HG03045 (cell line): ENCODE measurements around the gene MYZAP.

Experiments used
- ATAC-seq: cut with Tn5 transposase; IDR thresholded peaks from one replicate; pipeline ENCODE4 v1.9.1; 2021; ENCODE audit warnings: mild to moderate bottlenecking, moderate library complexity; ENCODE audit not compliant: unreplicated experiment

Gene MYZAP

DNA sequence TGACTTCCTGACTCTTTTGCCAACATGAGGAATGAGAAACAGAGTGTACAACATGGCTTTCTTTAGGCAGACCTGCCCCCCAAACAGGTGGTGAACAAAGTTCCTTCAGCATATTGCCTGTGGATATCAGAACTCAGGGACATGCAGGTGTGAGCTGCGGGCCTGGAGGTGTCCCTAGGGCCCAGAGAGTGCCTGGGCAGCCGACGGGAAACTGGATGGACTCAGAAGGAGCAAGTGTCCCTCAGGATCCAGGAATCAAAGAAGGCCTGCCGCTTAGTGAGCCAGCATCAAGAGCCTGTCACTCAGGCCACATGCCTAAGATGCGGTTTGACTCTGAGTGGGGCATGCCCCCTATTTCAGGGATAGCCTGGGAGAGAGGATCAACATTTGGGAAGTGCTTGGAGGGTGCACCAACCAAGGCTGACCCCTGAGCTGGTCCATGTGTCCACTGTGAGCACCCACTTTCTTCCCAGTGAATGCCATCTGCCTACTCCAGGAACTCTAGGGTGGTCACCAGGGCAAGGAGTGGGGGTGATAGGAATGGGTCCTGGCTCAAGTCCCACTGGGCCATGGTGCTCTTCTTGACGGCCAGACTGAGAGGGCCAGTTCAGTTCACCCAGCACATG is 98.8 kb downstream of the MYZAP start:
- ATAC-seq, result no peak

GRCh38 chr15:57691082-57691481 is 99.4 kb downstream of the MYZAP start:
- ATAC-seq, result no peak

GRCh38 chr15:57692709-57693108 is 101.0 kb downstream of the MYZAP start:
- no peak for ATAC-seq

- no peak for ATAC-seq
Measured at GRCh38 chr15:57694279-57694678, 102.6 kb downstream of the MYZAP start.

GRCh38 chr15:57696146-57696545 is 104.4 kb downstream of the MYZAP start:
- no peak for ATAC-seq

- no peak for ATAC-seq
Measured at GRCh38 chr15:57697588-57697987, 105.9 kb downstream of the MYZAP start.

- ATAC-seq, result no peak
Measured at GRCh38 chr15:57698243-57698642, 106.5 kb downstream of the MYZAP start.

DNA sequence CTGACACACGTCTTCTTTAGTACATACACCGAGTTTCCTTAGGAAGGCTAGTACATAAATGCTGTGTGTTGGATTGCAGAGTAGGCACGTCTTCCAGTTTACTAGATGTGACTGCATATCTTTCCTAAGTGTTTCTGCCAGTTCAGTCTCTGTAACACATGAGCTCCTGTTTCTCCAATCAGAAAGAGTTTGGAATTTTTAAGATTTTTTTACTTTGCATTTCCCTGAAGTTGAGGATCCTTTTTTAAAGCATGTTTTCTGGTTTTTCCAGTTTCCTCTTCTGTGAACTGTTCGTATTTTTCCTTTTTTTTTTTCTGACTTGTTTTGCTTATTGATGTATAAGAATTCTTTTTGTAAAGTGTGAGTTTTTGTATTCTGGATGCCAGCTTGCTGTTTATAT is 107.3 kb downstream of the MYZAP start:
- no peak for ATAC-seq

DNA sequence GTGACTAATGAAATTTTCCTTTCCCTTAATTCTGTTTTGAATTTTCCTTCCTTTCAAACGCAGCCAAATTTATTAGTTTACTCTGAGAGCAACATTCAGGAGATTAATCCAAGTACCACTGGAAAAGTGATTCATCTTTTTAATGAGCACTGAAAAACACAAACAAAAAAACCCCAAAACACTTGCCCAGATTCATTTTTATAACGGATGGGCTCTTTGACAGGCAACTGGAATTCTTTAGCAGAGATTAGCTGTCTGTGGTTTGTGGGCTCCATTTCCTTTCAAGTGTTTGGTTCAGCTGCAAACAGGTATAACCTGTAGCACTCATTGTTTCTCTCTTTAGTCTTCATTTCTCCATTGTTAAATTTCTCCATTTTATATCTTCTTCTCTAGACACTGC is 111.7 kb downstream of the MYZAP start:
- no peak for ATAC-seq

- no peak for ATAC-seq
Measured at GRCh38 chr15:57704441-57704840, 112.7 kb downstream of the MYZAP start.

GRCh38 chr15:57705746-57706404 is 114.2 kb downstream of the MYZAP start:
- ATAC-seq, result no peak

DNA sequence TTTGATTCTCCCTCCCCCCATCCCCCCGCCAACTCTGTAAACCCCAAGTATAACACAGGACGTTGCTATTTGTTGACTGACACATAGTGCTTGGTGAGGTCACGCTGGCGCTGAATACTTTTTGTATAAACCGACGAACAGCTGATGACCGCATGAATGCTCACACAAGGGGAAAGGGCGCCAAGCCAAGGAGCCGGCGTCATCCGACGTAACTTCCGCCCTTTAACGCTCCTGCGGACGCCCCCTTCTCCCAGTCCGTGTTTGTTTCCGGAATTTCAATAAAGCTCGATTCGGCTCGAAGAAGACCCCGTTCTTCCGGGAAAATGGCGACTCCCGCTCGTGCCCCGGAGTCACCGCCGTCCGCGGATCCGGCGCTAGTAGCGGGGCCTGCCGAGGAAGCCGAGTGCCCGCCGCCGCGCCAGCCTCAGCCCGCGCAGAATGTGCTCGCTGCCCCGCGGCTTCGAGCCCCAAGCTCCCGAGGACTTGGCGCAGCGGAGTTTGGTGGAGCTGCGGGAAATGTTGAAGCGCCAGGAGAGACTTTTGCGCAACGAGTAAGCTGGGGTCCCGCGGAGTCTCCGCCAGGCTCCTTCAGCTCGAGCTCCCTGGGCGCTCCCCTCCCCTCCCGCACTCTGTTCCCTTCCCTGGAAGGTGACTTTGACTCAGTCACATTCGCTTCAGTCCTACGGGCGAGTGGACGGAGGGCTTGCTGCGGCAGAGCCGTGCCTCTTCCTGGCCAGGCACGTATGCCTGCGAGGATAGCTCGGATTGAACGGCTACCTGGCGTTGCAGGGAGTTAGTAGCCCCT is 114.9 kb downstream of the MYZAP start, which contains the start of gene POLR2M:
TSS of gene POLR2M (plus strand) at position 310 of the 805 bp plus-strand sequence. CDS start at position 439, 129 bp downstream.
- peak; percentile 98 for ATAC-seq

DNA sequence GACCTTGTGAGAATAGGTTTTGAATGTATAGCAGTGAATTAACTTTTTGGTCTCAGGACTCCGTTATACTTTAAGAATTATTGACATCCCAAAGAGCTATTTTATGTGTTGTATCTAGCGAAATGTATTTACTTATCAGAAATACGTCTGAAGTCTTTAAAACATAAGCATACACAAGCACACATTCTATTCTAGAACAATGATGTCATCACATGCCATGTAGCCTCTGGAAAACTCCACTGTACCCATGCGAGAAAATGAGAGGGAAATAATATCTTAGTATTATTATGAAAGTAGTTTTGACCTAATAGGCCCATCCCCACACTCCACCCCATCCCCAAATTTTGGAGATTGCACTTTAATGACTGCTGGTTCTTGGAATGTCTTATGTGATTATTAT is 116.3 kb downstream of the MYZAP start:
- ATAC-seq, result no peak

- no peak for ATAC-seq
Measured at GRCh38 chr15:57718309-57718708, 126.6 kb downstream of the MYZAP start.

- ATAC-seq, result no peak
Measured at GRCh38 chr15:57720867-57721266, 129.2 kb downstream of the MYZAP start.

DNA sequence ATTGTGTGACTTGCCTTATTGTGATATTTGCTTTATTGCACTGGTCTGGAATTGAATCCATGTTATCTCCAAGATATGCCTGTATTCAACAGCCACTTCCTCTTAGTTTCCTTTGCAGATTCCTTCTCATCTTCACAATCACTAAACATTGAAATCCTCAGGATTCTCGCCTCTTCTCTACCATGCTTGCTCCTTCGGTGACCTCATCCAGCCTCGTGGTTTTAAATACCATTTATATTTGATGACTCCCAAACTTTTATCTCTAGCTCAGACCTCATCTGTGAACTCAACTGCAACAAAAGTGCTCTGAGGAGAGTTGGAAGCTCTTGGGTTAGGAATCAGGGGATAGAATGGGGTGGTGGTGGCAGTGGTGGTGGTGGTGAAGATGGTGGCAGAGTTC is 134.7 kb downstream of the MYZAP start:
- no peak for ATAC-seq

DNA sequence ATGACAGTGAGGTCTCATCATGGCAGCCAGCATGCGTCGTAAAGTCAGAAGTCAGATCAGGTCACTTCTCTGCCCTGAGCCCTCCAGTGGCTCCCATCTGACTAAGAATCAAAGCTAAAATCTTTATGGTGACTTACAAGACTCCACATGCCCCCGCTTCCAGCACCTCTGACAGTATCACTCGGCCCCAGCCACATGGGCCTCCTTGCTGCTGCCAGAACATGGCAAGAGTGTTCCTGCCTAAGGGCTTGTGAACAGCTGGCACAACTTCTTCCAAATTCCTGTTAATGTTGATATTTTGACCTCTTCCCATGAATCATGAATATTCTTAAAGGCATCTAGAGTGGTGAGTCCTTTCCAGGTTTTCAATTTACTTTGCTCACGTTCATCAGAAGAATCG is 135.3 kb downstream of the MYZAP start:
- ATAC-seq, result no peak

DNA sequence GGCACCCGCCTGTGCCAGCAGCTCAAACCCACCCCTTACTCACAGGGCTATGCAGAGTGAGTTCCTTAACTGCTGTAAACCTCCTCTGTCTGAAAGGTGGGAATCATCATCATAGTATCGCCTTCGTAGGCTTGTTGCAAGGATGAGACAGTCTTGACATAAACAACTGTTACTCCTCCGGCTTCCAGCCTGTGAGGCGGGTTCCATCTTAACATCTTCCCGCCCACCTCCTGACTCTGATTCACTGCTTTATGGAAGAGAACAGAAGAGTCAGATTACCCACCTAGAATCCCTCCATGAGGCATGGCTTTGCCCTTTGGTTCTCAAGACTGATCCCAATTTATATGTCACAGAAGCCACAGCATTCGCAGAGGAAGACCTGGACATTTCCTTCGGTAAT is 136.7 kb downstream of the MYZAP start:
- no peak for ATAC-seq

DNA sequence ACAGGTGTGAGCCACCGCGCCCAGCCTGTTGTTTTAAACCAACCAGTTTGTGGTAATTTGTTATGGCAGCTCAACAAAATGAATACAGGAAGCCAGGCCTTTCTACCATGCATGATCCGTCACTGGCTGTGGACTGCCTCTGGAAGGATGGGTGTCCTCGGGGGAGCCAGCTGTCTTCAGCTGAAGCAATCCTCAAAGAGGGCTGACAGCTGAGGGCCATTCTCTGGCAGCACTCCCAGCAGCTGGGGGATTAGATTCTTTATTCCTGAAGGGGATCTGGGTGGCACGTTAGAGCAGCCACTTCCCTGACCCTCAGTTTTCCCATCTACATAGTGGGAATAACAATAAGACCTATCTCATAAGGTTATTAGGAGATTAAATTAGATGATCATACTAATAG is 139.2 kb downstream of the MYZAP start:
- ATAC-seq, result no peak

DNA sequence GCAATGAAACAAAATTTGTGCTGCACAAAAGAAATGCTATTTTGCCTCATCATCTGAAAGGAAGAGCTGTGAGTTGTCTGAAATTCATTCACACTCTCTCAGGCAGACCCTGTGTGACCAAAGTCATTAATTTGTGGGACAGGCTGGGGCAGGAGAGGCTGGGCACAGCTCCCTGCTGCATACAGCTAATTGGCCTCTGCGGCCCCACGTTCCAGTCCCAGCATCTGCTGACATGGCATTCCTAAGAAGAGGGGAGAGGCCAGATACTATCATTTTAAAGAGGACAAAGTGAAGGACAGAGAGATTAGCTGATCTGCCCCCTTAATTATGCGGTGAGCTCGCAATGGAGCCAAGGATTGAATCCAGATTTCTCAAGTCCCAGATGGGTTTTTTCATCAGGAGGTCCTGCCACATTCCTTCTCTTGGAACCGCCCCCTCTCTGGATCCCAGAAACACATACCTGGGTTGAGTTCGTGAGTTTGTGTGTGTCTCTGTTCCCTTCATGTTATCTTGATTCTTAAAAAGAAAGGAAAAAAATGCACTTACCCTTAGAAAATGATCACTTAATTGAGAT is 139.9 kb downstream of the MYZAP start:
- no peak for ATAC-seq

- no peak for ATAC-seq
Measured at GRCh38 chr15:57732526-57733331, 141.0 kb downstream of the MYZAP start.
